HG03520 (cell line): Measurements from ENCODE around the gene LIMA1.
"Not testable (repeated sequence)": the region's sequence is repeated elsewhere in the genome, so short reads cannot be mapped to it uniquely, and the experiment has no call there.

Experiments used
- ATAC-seq: cut with Tn5 transposase; IDR thresholded peaks from one replicate; pipeline ENCODE4 v1.9.1; 2021; ENCODE audit warnings: mild to moderate bottlenecking, moderate library complexity; ENCODE audit not compliant: unreplicated experiment

The LIMA1 gene

DNA sequence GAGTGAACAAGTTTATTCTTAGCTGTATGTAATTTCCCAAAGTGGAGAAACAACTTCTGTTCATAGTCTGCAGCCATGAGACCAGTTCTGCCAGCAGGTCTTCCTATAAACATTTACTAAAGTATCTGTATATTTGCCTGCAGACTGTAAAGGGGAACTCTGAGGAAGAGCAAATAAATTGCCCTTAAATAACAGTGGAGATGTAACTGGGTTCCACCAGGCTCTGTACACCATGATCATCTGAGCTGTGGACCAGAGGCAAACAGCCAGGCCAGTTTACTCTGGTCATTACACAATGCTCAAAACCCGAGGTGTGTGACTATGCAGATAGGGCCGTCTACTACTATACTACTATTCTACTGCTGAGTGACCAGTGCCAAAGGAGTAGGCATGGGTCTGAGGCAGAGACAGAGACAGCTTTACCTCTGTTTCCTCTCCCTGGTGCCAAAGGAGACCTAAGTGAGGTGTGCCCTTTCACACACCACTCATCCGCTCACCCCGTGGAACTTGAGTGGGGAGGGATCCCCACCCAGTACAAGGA lies 95.0 kb downstream of the LIMA1 start:
- ATAC-seq, result no peak

DNA sequence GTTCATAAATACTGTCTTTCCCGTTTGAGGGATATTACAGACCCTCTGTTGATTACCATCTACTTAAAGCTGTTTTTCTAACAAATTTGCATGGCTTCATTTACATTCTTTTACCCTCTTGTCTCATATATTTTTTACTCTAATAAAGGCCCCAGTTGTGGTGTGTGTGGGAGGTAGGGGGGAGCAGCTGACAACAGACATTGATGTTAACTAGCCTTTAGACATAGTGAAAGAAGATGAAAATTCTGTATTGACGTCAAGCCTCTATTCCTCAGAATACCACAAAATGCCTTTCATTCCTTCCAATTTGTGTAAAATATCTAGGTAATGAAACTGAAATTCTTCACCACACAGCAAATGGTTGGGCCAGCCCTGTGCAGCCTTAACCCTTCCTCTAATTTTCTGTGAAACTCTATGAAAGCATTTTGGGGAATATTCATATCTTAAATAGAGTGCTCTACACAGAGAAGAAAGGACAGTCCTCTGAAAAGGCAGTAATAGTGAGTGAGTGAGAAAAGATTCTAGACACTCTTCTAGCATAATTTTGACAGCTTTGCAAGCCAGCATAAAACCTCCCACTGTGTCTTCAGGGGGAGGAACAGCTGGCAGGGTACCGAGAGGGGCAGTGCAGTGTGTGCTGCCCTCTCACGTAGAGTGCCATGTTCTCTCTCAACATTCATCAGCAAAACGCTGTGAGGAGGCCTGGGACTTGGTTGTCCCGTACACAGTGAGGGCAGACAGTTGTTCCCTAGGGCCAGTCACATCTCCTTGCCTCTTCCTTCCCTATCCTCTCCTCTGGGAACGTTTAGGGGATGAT lies 96.0 kb downstream of the LIMA1 start:
- ATAC-seq, result peak; percentile 43

DNA sequence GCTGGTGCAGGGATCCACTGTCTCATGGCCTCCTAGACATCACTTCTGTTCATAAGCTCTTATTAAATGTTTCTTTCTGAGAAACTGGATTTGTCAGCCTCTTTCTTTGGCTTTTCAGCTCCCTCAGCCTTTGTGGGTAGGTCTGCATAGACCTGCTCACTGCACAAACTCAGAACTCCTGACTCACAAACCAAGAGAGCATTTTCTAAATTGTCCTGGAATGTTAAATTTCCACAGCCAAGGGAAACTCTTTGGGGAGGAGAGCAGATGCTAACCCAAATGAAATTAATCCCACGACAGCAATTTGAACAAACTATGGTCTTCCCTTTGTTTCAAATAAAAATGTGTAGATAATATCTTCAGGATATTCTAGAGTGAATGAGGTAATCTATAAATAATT lies 96.6 kb downstream of the LIMA1 start:
- no peak for ATAC-seq

DNA sequence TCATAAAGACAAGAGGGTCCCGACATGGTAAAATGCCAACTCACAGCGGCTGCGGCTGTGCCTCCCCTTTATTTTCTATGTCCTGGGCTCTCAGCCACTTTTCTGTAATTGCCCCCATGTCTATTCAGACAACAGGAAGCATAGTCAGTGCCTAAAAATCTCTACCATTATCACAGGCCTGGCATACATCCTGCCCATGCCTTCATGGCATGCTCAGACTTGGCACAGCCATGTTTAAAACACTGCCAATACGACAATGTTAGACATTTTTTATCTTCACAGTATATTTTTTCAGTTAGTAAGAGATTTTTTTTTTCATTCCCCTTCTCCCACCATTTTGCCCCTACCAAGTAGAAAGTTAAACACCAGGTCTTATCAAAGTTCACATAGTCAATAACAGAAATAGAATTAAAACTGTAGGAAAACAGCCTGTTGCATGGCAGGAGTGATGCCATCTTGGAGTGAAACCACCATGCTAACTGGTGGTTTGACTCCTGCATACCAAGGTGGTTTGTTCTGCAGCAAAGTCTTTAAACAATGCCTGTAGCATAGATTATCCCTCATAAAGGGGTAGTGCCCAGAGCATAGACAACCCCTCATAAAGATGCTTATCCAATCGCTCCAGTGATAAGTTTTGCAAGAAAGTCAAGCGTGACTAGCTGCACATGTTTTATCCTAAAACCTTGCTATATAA lies 97.2 kb downstream of the LIMA1 start:
- no peak for ATAC-seq

DNA sequence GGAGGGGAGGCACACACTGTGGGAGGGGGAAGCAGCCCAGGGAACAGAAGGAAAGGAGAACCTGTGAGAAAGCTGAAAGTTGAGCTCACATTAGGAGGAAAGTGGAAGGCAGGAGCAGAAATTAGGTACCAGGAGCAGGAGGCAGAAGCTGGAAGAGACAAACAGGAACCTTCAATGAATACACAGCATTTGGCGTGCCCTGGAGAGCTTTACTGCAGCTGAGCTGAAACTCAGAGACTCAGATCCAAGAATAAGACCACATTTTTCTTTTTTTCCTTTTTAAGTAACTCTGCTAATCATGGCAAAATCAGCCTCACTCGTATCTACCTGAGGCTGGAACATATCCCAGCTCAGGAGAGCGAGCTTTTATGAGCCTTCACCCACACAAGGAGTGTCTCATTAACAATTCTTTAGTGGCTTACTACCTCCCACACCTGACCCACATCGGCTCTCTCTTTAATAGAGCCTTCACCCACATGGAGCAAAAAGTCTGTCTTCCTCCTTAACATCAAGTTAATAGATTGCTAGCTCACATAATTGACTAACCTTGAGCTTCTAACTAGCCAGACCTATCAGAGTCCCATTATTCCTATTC lies 97.9 kb downstream of the LIMA1 start:
- ATAC-seq, result no peak

DNA sequence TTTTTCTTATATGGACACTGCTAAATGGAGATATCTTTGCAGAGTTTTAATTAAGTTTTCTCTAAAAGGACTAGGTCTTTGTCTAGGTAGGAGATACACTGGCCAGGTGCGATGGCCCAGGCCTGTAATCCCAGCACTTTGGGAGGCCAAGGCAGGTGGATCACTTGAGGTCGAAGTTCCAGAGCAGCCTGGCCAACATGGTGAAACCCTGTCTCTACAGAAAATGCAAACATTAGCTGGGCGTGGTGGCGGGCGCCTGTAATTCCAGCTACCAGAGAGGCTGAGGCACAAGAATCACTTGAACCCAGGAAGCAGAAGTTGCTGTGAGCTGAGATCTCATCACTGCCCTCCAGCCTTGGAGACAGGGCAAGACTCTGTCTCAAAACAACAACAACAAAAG lies 99.1 kb downstream of the LIMA1 start:
- ATAC-seq, result no peak

DNA sequence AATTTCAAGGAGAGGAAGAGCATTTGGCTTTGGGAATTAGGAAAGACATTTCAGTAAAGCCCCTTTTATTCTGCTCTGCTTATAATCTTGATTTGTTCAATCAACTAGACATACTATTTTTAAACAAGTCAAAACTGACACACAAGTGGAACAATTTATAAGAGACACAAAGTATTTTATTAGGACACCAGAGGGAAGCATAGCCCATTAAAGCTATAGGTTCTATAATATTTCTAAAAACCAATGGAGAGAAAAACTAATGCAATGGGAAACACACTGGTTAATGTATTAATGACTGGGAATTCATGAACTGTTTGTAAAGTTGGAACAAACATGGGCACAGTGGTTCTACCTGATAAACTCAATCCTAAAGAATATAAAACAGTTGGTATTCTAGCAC lies 100.9 kb downstream of the LIMA1 start:
- ATAC-seq, result no peak

DNA sequence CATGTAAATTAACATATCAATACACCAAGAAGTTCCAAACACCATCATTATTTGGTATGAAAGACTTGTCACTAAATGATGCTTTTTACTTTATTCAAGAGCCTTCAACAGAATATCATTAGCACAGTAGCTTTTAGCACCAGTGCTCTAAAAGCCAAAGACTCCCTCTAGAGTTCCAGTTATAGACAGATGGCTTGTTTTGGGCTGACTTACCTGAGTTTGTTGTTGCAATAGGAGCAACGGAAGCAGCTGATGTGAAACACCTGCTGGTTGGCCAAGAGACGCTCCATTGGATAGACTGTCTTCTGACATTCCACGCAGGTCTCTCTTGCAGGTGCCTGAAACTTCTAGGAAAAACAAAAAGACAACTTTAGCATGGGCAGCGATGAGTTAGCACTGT lies 101.6 kb downstream of the LIMA1 start:
- no peak for ATAC-seq

DNA sequence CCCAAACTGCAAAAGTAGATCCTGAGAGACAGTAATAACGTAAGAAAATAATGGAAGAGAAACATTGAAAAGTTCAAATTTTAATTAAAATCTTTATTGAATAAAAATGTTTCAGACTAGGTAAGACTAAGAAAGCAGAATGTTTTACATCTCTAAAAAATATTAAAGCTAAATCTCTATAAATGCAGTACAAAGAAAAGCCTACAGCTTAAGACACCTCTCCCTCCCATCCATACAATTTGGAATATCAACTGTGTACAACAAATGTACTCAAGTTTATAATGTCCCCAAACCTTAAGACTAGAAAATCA lies 107.6 kb downstream of the LIMA1 start:
- no peak for ATAC-seq

DNA sequence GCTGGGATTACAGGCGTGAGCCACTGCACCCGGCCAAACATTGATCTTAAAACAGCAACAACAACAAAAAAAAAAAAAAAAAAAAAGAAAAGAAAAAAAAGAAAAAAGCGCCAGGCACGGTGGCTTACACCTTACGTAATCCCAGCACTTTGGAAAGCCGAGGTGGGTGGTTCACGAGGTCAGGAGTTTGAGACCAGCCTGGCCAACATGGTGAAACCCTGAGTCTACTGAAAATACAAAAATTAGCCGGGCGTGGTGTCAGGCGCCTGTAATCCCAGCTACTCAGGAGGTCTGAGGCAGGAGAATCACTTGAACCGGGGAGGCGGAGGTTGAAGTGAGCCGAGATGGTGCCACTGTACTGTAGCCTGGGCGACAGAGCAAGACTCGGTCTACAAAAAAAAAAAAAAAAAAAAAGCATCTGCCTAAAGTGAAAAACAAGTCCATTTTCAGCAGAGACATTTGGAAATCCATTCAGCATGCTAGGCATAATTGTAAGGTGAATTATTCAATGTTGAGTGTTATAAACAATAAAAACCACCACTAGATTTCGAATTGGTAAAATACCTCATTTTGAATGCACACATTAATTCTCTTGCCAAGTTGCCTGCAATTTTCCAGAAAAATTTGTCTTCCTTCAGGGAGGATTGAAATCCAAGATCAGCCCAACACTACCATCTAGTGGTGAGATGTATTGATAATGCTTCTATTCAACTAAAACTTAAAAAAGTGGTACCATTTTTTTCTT lies 108.2 kb downstream of the LIMA1 start:
- ATAC-seq, result no peak

DNA sequence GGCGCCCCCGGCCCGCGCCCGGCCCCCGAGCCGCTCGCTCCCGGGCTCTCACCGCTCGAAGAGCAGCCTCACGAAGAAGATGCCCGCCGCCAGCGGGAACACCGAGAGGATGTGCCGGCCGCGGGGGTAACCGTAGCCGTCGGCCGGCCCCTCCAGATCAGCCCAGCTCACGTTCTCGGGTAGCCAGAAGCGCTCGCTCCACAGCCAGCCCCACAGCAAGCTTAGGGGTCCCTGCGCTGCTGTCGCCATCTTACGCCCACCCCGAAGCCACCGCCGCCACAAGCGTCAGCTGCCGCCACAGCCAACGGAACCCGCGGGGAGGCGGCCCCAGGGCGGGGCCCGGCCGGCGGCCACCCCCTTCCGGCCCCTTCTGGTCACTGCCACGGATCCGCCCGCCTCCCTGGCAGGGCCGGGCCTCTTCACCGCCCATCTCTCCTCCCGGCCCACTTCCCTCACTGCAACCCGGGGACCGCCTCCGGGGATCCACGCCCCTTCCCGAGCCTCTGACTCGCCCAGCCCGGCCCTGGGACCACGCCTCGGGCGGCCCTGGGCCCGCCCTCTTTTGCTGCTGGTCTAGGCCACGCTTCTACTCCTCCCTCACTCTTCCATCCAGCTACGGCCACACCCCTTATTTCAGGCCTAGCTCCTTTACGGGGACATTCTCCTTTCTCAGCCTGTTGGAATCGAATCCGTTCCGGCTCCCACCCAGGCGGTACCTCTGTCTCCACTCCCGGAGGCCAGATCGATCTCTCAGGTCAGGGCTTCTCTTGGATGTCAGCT lies 116.1 kb downstream of the LIMA1 start, which contains the start of gene CERS5:
TSS of gene CERS5 (minus strand) at position 321 of the 780 bp plus-strand sequence. CDS start at position 249, 72 bp downstream.
- peak; percentile 97 for ATAC-seq

DNA sequence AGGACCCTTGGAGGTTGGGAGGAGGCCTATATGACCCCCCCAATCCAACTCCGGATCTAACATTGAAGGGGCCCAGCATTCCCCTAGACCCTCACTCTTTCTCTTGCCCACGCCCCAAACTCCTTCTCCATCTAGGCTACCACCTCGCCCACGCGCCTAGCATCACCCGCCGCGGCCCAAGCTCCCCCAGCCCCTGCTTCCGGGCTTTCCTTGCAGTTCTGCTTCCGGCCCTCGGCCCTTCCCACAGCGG lies 116.6 kb downstream of the LIMA1 start:
- peak; percentile 17 for ATAC-seq

DNA sequence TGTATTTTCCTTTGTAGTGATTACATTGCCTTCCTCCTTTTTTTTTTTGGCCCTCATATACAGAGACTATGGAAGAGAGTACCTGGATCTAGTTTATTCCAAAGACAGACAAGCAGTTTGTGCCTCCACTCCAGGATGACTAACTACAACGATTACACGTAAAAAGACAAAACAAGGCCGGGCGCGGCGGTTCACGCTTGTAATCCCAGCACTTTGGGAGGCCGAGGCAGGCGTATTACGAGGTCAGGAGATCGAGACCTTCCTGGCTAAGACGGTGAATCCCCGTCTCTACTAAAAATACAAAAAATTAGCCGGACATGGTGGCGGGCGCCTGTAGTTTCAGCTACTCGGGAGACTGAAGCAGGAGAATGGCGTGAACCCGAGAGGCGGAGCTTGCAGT lies 118.4 kb downstream of the LIMA1 start:
- no peak for ATAC-seq

DNA sequence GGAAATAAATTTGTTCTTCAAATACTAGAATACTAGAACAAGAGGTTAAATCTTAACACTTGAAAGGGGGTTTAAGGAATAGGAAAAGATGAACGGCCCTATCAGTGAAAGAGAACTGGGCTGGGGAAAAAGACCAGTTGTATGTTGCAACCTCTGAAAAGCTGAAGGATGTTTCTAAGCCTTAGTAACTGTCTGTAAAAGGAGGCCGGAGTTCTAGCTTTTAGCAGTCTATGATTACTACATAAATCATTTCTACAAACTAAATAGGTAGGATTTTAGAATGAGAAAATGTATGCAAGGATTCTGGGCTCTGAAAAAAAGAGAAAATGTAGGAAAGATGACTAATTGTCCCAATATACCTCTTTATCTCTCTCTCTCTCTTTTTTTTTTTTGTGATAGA lies 121.1 kb downstream of the LIMA1 start:
- no peak for ATAC-seq

DNA sequence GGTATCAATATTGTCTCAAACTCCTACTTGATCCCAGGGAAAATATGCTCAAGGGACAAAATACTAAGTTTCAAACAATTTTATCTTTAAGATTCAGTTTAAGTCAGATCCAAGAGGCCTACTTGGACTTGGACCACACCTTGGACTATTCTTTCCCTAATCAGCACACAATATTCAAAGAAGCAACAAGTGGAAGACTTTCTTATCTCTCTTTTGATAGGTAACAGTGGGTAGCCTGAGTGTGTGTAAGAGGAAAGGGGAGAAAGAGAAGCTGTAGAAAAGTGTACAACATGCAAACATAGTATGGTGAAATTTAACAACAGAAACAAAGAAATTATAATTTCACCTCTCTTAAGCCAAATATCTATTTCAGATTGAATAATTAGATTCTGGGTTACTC lies 122.7 kb downstream of the LIMA1 start:
- no peak for ATAC-seq

DNA sequence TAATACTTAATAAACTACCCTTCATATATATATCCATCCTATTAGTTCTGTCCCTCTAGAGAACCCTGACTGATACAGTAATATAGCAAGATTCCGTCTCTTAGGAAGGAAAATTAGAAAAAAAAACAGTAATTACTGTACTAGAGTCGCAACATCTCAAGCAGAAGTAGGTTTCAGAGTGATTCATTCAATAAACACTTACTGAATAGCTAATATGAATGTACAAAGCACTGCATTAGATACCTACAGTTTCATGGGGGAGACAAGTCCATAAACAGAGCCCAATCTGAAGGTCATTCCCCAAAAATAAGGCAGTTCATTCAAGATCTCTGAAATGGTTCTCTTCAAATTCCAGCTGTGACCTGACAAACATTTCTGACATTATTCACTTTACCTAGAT lies 126.1 kb downstream of the LIMA1 start:
- ATAC-seq, result no peak

DNA sequence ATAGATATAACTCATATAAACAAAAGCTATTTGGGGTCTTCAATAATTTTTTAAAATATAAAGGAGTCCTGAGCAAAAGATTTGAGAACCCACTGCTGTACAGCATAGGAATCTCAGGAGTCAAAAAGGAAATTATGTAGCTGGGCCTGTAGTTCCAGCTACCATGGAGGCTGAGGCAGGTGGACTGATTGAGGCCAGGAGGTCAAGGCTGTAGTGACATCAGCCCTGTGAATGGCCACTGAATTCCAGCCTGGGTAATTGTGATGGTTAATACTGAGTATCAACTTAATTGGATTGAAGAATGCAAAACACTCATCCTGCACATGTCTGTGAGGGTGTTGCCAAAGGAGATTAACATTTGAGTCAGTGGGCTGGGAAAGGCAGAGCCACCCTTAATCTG lies 126.7 kb downstream of the LIMA1 start:
- ATAC-seq, result no peak

DNA sequence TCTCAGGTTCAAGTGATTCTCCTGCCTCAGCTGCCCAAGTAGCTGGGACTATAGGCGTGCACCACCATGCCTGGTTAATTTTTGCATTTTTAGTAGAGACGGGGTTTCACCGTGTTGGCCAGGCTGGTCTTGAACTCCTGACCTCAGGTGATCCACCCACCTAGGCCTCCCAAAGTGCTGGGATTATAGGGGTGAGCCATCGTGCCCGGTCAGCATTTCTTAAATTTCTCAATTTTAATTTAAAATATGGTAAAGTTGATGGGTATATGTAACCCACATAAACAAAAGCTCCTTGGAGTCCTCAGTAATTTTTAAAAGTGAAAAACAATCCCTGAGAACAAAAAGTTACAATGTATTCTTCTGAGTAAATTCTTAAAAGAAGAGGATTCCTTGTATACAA lies 128.4 kb downstream of the LIMA1 start:
- ATAC-seq, result not testable (repeated sequence)

DNA sequence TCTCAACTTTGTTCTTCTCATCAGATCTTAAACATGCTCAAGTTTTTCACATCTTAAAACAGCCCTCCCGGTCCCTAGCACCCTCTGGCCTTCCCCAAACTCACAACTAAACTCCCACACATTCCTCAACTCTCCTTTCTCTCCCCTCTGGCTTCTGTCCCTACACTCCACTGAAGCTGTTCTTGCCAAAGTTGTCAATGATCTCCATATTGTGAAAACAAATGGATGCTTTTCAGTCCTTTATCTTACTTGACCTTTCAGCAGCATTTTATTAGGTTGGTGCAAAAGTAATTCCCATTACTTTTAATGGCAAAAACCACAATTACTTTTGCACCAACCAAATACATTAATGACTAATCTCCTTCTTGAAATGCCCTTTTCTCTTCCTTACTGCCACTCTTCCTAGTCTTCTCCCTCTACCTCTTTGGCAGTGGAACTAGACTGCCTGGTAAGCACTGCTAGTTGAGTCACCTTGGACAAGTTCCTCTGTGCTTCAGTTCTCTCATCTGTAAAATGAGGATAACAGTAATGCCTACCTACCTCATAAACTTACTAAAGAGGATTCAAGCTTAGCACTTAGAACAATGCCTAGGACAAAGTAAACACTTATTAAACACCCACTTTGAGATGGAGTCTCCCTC lies 132.2 kb downstream of the LIMA1 start:
- ATAC-seq, result no peak

DNA sequence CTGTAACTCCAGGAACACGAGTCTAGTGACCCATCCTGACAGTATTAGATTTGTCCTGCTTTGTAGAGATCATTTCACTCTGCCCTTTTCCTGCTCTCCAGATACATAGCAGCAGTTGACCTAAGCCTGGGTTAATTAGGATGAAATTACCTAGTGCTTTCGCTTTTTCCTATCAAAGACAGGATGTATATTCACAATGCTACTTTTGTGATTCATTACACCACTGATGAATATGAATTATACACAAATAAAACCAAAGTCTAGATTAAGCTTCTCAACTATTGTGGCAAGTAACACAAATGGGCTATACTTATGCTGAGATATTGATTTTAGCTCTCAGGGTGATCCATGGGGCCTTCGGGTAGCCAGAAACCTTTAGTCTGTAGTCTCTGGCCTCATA lies 134.0 kb downstream of the LIMA1 start:
- ATAC-seq, result no peak
